Dedifferentiated amniotic fluid mesenchymal stem cell (primary cell): ENCODE measurements around the gene POLR3K.

Source experiments
- DNase-seq: peaks from one replicate; pipeline ENCODE4 v3.0.0-alpha.2; 2016; ENCODE audit errors: extremely low spot score

POLR3K gene

DNA sequence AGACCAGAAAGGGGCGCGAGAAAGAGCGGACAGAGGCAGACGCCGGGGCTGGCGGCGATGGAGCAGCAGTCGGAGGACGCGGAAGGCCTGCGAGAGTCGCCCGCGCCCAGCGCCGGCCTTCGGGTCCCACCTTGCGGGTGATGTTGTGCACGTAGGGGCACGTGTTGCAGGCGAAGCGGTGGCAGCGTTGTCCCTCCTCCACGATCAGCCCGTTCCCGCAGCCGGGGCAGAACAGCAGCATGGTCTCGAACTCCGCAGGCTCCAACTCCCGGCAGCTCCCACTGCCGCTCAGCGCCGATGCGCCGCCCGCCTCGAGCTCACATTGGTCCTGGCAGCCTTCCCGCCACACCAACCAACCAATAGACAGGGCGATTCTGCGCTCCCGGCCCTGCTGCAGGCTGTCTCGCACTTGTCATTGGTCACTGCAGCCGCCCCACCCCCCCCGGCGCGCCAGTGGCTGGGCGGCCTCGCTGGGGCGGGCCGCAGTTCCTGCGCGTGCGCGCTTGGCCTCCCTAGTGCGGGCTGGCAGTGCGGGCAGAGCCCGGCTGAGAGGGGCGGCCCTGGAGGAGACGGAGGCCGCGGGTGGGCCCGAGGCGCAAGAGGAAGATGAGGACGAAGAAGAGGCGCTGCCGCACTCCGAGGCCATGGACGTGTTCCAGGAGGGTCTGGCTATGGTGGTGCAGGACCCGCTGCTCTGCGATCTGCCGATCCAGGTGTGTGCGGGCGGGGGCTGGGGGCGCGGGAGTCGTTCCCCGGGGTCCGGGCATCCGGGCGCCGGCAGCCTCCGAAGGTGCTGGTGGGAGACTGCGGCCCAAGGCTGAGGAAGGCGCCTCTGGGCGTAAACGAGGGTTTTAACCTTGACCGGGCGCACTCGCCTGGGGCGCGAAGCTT, at the start of gene POLR3K, which contains the start of gene SNRNP25:
Gene POLR3K, minus strand, starts transcription at position 263 of the 891 bp plus-strand sequence. Its CDS starts 22 bp downstream, at position 241.
Gene SNRNP25, plus strand, starts transcription at position 483 of the 891 bp plus-strand sequence. Its CDS starts 189 bp downstream, at position 672.
- DNase-seq = peak; percentile 97

DNA sequence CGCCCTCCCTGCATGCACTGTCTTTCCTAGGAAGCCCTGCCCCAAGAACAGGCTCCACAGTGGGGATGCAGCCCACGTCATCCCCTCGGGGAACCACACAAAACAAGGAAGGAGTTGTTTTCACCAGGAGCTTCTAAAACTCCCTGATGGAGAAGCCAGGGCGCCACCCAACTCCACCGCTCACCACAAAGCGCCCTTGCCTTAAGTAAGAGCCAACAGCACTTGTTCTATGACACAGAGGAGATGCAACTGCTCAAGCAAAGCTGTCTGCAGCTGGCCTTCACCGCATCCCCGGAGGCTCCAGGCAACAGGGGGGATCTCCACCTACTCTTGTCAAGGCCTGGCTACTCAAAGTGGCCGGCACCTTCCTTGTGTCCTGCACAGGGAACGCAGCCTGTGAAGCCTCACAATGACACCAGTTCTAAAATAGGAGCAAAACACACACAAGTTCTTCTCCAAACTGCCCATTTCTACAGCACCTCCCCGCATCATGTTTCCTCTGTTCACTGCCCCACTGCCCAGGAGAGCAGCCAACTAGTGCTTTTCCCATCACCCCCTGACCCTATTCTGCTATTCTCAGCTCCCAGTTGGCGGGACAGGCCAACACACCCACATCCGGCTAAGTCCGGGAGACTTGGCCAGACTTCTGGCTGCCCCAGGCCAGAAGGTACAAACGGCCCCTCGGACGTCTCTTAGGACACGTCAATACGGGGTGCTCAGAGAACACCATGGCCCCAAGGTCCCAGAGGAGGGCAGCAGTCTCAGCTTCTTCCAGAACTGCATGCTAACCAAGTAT, 48.9 kb upstream of the POLR3K start:
- DNase-seq = no peak

DNA sequence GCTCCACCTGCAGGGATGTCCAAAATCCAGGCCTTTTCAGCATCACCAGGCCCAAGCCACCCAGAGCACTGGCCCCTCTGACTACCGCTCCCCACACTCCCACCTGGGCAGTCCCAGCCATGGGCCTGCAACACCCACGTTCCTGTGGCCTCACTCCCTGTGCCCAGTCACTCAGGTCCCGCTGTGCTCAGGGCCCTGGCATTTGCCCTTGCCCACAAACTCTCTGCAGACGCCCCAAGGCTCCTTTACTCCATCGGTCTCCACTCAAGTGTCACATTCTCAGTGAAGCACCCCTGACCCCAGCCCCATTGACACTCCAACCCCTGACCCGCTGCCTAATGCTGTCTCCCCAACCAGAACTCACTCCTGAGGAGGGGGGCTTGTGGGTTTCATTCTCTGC, 48.2 kb upstream of the POLR3K start:
- no peak for DNase-seq

DNA sequence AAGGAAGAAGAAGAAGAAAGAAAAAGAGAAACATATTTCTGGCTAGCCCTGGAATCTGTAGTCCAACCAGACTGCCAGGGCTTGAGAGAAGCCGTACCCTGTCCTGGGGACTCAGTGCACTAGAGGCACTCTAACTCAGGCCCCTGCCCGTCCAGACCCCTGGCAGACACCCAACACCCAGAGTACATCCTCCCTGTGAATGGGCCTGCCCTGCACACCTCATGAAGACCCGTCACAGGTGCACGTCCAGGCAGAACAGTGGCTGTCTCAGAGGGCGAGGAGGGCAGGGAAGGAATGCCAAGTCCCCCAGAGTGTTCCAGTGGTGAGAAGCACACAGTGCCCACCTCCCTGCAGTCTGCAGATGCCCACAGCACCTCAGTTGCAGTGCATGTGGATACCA, 47.6 kb upstream of the POLR3K start:
- no peak for DNase-seq

DNA sequence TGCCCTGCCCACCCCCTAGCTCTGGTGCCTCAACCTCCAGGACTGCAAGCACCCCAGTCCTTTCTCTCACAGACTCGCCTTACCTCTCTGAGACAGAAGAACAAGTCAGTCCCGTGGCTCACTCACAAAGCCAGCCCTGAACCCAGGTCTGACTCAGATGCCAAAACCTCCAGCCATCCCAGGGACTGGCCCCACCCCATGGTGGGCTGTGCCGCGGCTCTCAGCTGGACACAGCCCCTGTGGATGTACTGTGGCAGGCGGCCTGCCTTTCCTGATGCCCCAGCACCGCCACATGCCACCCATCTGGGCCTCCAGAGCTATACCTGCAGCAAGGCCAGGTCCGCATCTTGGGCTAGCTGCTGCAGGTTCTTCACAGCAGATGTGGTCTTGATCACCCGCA, 44.4 kb upstream of the POLR3K start:
- no peak for DNase-seq

DNA sequence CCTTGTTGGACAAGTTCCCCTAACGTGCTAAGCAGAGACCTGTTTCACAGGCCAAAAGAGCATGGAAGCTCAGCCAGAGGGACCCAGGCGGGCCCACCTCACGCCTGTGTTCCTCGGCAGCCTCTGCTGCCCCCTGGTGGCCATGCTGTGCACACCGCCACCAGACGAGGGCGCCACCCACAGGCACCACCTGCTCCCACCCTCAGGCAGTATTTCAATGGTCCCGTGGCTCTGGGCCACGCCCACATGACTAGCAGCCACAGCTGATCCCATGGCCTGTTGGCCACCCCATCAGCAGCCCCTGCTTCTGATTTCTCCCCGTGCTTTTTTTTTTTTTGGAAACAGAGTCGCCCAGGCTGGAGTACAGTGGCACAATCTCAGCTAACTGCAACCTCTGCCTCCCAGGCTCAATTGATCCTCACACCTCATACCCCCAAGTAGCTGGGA, 43.5 kb upstream of the POLR3K start:
- DNase-seq = peak; percentile 72

DNA sequence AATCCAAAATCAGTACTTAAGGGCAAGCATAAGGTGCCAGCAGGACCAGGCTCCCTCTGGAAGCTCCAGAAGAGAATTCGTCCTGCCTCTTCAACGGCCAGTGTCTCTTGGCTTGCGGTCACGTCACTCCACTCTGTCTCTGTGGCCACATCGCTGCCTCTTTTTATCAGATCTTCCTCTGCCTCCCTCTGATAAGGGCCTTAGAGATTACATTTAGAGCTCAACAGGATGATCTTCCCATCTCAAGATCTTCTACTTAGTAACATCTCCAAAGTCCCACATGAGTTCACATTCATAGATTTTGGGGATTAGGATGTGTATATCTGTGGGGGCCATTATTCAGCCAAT, 41.5 kb upstream of the POLR3K start:
- no peak for DNase-seq

DNA sequence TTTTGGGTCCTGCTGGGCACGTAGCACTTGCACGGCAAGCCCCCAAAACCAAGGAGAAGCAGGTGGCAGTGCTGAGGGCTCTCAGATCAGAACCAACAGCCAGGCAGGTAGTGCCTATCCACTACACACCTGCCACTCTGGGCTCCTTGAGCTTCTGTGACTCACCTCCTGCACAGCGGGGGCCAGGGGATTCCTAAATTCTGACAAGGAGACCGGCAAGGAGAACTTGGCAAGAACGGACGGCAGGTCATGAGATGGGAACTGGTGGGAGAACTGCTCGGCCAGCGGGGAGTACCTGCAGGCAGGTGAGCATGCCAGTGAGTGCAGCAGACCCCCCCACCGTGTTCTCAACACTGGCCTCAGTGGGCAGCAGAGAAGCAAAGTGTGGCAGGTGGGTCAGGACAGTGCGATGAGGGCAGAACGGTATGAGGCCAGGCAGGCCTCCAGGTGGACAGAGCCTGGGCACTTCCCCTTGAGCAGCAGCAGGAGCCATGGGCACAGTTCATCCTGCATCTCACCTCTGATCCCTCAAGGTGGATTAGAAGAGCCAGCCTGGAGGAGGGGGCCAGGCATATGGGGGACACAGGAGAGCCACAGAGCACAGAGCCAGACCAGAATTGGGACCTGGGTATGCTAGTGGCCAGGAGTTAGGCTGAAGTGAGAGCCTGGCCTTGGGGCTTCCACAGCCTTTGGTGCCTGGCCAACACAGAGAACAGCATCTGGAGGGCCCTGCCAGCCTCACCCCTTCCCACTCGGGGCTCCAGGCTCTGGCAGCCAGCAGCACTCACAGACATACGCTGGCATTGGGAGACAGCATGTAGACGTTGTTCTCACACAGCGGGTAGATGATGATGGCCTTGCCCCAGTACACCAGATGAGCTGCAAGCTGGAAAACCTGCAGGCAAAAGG, 39.3 kb upstream of the POLR3K start:
- DNase-seq = no peak

DNA sequence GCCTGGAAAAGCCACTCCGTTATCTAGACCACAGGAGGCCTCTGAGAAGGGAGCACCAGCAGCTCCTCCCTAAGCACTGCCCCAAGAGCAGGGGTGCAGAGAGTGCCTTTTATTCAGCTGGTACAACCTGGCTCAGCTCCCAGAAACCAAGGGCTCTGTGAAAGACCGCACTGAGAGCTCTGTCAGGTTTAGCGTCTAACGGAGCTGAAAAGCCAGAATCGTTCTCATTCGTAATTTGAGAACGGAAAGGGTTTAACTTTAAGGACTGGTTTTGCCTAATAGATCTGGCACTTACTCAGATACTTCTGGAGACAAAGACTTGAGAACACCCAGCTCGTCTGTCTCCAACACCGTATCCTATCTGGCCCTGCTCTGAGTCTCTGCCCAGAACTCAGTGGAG, 38.1 kb upstream of the POLR3K start:
- no peak for DNase-seq

DNA sequence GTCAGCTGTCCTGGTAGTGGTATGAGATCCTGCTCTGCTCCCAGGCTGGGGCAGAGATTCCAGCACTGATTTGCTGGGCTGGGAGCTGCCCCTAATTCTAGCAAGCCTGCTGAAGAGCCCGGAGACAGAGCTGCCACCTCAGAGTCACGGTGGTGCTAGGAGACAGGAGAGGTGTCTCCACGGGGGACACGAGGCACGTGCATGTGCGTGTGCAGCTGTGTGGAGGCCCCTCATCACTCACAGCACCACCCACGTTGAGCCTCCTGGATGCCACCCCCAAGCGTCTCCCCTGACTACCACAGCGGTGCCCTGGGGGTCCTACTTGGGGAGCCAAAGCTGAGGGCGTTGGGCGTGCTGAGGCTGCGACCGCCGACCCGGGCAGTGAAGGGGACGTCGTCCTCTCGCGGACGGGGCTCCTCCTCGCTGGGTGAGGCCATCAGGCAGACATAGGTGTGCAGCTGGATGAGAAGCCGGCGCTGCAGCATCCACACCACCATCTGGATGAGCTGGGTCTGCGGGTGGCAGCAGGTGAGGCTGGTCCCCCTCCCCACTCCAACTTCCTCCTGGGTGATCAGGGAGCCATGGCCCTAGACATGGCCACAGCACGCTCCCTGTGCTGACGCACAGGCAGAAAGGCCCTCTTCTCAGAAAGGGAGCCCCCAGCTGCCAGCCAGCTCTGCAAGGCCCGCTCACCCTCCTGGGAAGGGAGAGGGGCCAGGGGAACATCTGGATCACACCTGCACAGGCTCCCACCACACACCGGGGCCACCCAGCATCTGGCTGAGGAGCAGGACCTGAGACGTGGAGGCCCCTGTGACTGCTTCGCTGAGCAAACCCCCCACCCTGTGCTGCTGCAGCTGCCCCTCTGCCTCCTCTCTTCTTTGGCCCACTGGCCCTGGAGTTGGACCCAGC, 36.2 kb upstream of the POLR3K start:
- DNase-seq = no peak

DNA sequence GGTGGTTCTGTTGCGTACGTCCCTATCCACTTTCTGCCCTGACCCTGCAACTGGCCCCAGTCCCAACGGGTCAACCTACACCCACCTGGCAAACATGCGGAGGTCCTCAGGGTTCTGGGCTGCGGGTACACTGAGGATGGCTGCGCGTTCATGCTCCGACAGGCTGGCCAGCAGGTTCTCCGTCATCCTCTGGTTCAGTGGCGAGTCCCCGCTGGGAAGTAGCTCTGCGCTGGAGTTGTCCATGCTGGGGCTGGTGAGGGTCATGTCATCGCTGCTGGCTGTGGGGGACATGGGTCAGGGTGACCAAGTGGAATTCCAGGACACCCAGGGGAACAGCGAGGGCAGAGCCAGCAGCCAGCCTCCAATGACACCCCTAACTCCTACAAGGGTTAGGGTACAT, 35.2 kb upstream of the POLR3K start:
- no peak for DNase-seq

DNA sequence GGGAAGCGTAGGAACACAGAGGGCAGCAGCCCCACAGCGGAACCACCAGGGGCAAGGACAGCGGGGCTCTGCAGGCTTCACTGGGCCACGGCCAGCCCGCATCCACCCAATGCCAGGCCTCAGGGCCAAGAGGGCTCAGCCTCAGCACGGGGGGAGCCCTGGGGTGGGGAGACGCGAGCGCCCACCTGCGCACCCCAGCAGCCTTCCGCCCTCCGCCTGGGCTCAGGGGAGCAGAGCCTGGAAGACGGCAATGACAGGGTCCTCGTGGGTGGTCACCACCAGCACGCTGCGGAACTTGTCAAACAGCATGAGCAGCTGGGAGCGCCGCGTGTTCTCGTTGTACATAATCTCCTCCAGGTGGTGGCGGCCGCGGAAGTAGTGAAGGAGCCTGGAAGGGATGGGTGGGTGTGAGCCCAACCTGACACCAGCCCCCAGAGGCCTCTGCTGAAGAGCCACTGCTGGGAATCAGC, 33.1 kb upstream of the POLR3K start:
- DNase-seq = no peak

DNA sequence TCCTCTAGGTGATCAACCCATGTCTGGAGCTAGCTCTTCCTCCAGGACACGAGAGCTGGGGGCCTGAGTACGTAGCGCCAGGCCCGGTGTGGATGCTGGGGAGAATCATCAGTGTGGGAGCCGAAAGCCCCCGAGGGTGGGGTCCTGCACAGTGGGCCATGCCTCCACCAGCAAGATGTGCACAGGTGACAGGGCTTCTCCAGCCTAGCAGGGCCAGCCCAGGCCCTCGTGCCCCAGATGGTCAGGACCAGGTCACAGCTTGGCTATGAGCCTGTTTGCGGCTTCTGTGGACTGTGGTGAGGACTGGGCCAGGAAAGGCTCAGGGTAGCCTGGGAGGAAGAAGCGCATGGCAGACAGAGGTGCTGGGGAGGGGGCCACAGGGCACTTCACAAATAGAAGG, 32.5 kb upstream of the POLR3K start:
- no peak for DNase-seq

DNA sequence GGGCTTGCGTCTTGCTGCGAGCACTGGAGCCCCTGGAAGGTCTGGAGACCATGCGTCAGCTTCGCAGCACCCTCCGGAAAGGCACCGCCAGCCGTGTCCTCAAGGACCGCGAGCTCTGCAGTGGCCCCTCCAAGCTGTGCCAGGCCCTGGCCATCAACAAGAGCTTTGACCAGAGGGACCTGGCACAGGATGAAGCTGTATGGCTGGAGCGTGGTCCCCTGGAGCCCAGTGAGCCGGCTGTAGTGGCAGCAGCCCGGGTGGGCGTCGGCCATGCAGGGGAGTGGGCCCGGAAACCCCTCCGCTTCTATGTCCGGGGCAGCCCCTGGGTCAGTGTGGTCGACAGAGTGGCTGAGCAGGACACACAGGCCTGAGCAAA, 32.0 kb upstream of the POLR3K start:
- DNase-seq = no peak

DNA sequence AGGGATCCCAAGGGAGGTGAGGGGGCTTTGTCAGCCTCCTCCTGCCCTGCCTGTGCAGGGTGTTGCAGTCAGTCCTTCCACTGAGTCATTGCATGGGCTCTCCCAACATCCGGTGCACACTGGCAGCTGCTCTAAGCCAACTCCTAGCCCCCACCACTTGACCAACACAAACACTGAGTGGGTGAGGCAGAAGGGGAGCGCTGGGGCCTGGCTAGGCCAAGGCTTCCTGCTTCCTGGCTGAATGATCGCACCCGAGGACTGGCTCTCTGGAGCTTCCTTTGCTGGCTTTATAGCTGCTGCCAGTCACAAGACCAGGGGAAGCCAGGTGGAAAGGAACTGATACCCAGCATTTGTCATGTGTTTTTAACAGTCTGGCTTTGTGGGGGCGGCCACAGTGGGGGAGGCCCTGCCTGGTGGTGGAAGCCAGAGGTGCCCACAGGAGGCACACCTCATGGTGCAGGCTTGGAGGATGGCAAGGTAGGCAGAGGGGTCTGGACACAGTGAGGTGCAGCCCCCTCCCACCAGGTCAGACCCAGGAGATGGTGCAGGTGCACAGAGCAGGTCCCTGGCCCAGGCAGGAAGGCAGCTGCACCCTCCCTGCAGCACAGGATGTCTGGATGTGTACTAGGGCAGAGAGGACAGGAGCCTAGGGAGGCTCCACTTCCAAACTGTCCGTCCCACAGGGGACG, 31.5 kb upstream of the POLR3K start:
- DNase-seq = peak; percentile 84

DNA sequence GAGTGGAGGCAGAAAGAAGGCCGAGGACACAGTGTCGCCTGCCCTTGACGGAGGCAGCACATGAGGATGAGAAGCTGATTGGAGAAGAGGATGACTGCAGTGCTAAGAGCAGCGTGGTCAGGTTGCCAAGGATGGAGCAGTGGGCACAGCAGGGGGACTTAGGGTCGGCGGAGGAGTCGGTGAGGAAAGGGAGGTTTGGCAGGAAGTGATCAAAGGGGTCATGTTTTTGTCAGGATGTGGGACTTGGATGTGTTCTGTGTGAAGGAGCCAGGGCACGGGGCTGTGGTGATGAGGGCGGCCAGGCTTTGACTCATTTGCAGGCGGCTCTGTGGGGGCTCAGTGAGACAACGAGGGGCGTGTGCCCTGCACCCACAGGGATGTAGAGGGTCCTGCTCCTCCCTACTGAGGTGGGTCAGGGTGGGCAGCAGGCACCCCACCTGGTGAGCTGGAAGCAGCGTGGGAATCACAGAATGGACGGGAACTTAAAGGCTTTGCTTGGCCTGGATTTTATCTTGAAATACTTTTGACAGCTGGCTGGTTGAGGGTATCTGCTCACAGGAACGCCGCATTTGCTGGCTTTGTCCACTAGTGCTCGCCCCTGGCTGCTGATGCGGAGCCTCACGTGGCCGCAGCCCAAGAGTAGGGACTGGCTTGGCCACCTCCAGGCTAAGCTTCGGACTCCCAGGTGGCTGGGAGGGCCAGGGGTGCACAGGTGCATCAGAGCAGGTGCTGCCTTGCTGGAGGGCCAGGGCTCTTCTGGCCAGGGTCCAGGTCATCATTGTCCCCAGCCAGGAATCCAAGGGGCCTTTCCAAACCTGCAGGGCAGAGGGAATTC, 30.6 kb upstream of the POLR3K start:
- no peak for DNase-seq

DNA sequence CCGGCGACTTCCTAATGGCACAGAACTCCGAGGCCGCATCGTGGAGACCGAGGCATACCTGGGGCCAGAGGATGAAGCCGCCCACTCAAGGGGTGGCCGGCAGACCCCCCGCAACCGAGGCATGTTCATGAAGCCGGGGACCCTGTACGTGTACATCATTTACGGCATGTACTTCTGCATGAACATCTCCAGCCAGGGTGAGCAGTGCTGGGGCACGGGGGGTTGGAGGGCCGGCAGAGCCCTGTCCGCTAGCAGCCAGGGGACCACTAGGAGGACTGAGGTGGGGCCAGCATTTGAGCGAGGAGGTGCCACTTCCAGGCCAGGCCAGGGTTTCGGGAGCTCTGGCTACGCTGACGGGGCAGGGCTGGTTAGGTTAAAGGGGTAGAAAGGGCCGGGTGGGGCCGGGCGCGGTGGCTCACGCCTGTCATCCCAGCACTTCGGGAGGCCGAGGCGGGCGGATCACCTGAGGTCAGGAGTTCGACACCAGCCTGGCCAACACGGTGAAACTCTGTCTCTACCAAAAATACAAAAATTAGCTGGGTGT, 29.7 kb upstream of the POLR3K start:
- DNase-seq = no peak

DNA sequence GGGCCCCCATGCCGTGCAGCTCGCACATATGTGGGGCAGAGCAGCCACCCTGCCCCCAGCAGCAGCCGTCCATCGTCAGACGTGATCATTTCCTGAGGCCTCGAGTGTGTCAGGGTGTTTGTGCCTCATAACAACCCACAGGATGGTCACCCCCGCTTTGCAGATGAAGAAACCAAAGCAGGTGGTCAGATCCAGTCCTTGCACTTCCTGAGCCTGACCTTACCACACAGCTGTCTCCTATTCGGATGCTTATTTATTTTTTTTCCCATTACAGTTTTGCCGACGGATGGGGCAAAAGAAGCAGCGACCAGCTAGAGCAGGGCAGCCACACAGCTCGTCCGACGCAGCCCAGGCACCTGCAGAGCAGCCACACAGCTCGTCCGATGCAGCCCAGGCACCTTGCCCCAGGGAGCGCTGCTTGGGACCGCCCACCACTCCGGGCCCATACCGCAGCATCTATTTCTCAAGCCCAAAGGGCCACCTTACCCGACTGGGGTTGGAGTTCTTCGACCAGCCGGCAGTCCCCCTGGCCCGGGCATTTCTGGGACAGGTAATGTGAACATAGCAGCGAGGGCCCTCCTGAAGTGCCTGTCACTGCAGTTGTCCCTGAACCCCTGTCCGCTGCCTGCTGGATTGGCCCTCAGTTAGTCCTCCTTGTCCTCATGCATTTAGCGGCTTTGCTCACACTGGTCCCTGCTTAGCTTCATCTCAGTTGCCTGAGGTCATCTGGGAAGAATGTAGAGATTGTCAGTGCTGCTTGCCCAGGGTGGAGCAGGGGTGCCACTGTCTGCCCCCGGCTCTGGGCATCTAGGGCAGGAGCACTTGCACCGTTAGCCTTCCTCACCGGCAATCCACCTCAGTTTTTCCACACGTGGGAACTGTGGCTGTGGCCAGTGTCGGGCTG, 26.0 kb upstream of the POLR3K start:
- no peak for DNase-seq
